HCT116 (cell line): Measurements from ENCODE around the gene INSRR. TPM values are rescaled to one million over a fixed set of nuclear protein-coding genes. Genes with fewer than 3 reads are reported as not detected.

ENCODE experiments used
- ATAC-seq: fragments of 200-7000 bp; cut with Tn5 transposase; 2 replicates; pipeline ENCODE4 v1.9.1; 2020; ENCODE audit warnings: mild to moderate bottlenecking, moderate library complexity
- BruUV-seq: library from RNA; stranded (reverse); fragments of 400-500 nt; replicated peaks from 2 replicates; lab custom pipeline; 2021; lab: Mats Ljungman, UMichigan
- CTCF ChIA-PET: fragments of 300-600 bp; sonication (Branson Sonifier 250); formaldehyde crosslinking; loops from one replicate; lab custom pipeline; 2021; ENCODE audit warnings: antibody characterized with exemption; lab: Charles Lee
- POLR2A ChIA-PET: fragments of 300-600, 350-600 bp; sonication (Branson Sonifier 250); formaldehyde crosslinking; loops from one replicate; lab custom pipeline; 2021; ENCODE audit warnings: antibody characterized with exemption; lab: Charles Lee
- RAD21 ChIA-PET, 2 experiments: fragments of 300-600 bp; sonication (Branson Sonifier 250); formaldehyde crosslinking; loops; one replicate each; lab custom pipeline; 2023; ENCODE audit warnings: low total read pairs in 2 of 2; ENCODE audit not compliant: uncharacterized antibody in 2 of 2, unreplicated experiment in 2 of 2, low non-redundant PET in 1 of 2; lab: Charles Lee
- DNase-seq: peaks from one replicate; pipeline ENCODE4 v3.0.0-alpha.2; 2010; ENCODE audit warnings: low read depth, low spot score
- H2AFZ ChIP-seq: fragments of 200-600 bp; shearing (Covaris generic), sonication (generic); 2 replicates; pipeline ENCODE4 v1.6.1; 2017; ENCODE audit warnings: low read depth, mixed run types, mixed read lengths, antibody characterized with exemption, low read length; ENCODE audit not compliant: poor library complexity, severe bottlenecking
- H3K27ac ChIP-seq: 2 replicates; pipeline ENCODE4 v1.5.1; 2012; ENCODE audit warnings: low read depth, low read length
- H3K27me3 ChIP-seq: fragments of 200-600 bp; sonication (generic); 2 replicates; pipeline ENCODE4 v1.6.1; 2016; ENCODE audit warnings: mixed run types, low read length, mixed read lengths; ENCODE audit not compliant: insufficient read depth
- H3K36me3 ChIP-seq, 2 experiments: fragments of 200-500 bp in 1 of 2; fragments of 200-600 bp in 1 of 2; sonication (Bioruptor generic) in 1 of 2; sonication (generic) in 1 of 2; 2 replicates each; pipeline versions ENCODE4 v1.5.1 to v1.6.1; 2014 to 2016; ENCODE audit warnings: low read length in 2 of 2, inconsistent platforms in 1 of 2, mixed read lengths in 1 of 2, mixed run types in 1 of 2; ENCODE audit not compliant: insufficient read depth in 2 of 2, control insufficient read depth in 1 of 2
- H3K4me1 ChIP-seq, 2 experiments: fragments of 200-600 bp in 1 of 2; sonication (generic) in 1 of 2; 2 replicates each; pipeline versions ENCODE4 v1.5.1 to v1.6.1; 2012 to 2017; ENCODE audit warnings: low read length in 2 of 2, inconsistent platforms in 1 of 2, mild to moderate bottlenecking in 1 of 2, mixed read lengths in 1 of 2, mixed run types in 1 of 2, moderate library complexity in 1 of 2; ENCODE audit not compliant: insufficient read depth in 2 of 2, control insufficient read depth in 1 of 2
- H3K4me2 ChIP-seq: fragments of 200-600 bp; sonication (generic); 2 replicates; pipeline ENCODE4 v1.6.1; 2017; ENCODE audit warnings: mixed run types, low read length, mixed read lengths
- H3K4me3 ChIP-seq, 2 experiments: fragments of 200-600 bp in 1 of 2; sonication (generic) in 1 of 2; replicated peaks in 1 of 2; 2 replicates each; pipeline ENCODE4 v1.5.1; 2011 to 2016; ENCODE audit warnings: low read length in 2 of 2, control low read depth in 1 of 2, low read depth in 1 of 2, mild to moderate bottlenecking in 1 of 2, mixed read lengths in 1 of 2, mixed run types in 1 of 2
- H3K79me2 ChIP-seq: fragments of 200-600 bp; sonication (generic); 2 replicates; pipeline ENCODE4 v1.6.1; 2017; ENCODE audit warnings: mild to moderate bottlenecking, mixed run types, low read length, moderate library complexity, mixed read lengths; ENCODE audit not compliant: insufficient read depth
- H3K9ac ChIP-seq: fragments of 200-600 bp; sonication (generic); 2 replicates; pipeline ENCODE4 v1.6.1; 2016; ENCODE audit warnings: low read length, mixed read lengths
- H3K9me2 ChIP-seq: fragments of 200-600 bp; sonication (generic), shearing (Covaris generic); 2 replicates; pipeline ENCODE4 v1.6.1; 2017; ENCODE audit warnings: mixed run types, mild to moderate bottlenecking, moderate library complexity; ENCODE audit not compliant: insufficient read depth
- H3K9me3 ChIP-seq, 2 experiments: fragments of 200-500 bp in 1 of 2; fragments of 200-600 bp in 1 of 2; sonication (Bioruptor generic) in 1 of 2; sonication (generic) in 1 of 2; 2 replicates each; pipeline ENCODE4 v1.6.1; 2014 to 2017; ENCODE audit warnings: low read length in 2 of 2, mixed read lengths in 2 of 2, inconsistent platforms in 1 of 2, low read depth in 1 of 2, mild to moderate bottlenecking in 1 of 2, mixed run types in 1 of 2, moderate library complexity in 1 of 2; ENCODE audit not compliant: control insufficient read depth in 1 of 2, insufficient read depth in 1 of 2
- H4K20me1 ChIP-seq: fragments of 200-600 bp; sonication (generic), shearing (Covaris generic); 2 replicates; pipeline ENCODE4 v1.6.1; 2017; ENCODE audit warnings: mixed run types, mild to moderate bottlenecking, moderate library complexity; ENCODE audit not compliant: insufficient read depth
- CBX3 ChIP-seq: IDR thresholded peaks from 2 replicates; pipeline ENCODE4 v1.6.1; 2012; ENCODE audit warnings: low read depth
- CEBPB ChIP-seq: IDR thresholded peaks from 2 replicates; pipeline ENCODE4 v1.6.1; 2012; ENCODE audit warnings: low read depth
- EGR1 ChIP-seq: IDR thresholded peaks from 2 replicates; pipeline ENCODE4 v1.6.1; 2012; ENCODE audit warnings: low read depth
- ELF1 ChIP-seq: IDR thresholded peaks from 2 replicates; pipeline ENCODE4 v1.6.1; 2012; ENCODE audit warnings: low read depth, borderline replicate concordance
- EZH2phosphoT487 ChIP-seq: fragments of 200-600 bp; IDR thresholded peaks from 2 replicates; pipeline ENCODE4 v1.6.1; 2018; ENCODE audit warnings: antibody characterized with exemption, borderline replicate concordance
- FOSL1 ChIP-seq: IDR thresholded peaks from 2 replicates; pipeline ENCODE4 v1.6.1; 2012; ENCODE audit warnings: low read depth
- JUND ChIP-seq: IDR thresholded peaks from 2 replicates; pipeline ENCODE4 v1.6.1; 2012
- POLR2AphosphoS5 ChIP-seq: IDR thresholded peaks from 2 replicates; pipeline ENCODE4 v1.6.1; 2011; ENCODE audit warnings: mild to moderate bottlenecking, low read depth, low read length, moderate library complexity
- RAD21 ChIP-seq: IDR thresholded peaks from 2 replicates; pipeline ENCODE4 v1.6.1; 2012; ENCODE audit warnings: low read depth, mild to moderate bottlenecking
- SIN3A ChIP-seq: IDR thresholded peaks from 2 replicates; pipeline ENCODE4 v1.6.1; 2012; ENCODE audit warnings: low read depth
- SP1 ChIP-seq: IDR thresholded peaks from 2 replicates; pipeline ENCODE4 v1.6.1; 2012; ENCODE audit warnings: low read depth
- SRF ChIP-seq: IDR thresholded peaks from 2 replicates; pipeline ENCODE4 v1.6.1; 2012; ENCODE audit warnings: low read depth
- YY1 ChIP-seq: IDR thresholded peaks from 2 replicates; pipeline ENCODE4 v1.6.1; 2011; ENCODE audit warnings: low read length, low read depth, moderate library complexity, mild to moderate bottlenecking; ENCODE audit not compliant: insufficient replicate concordance; ENCODE audit errors: extremely low read depth
- ZFX ChIP-seq: fragments of 450-650 bp; IDR thresholded peaks from 2 replicates; pipeline ENCODE4 v1.6.1; 2017
- ZNF274 ChIP-seq: fragments of 200-500 bp; sonication (Bioruptor generic); IDR thresholded peaks from 2 replicates; pipeline ENCODE4 v1.6.1; 2014; ENCODE audit warnings: mild to moderate bottlenecking, low read depth, low read length, inconsistent platforms
- intact Hi-C: fragments of 100-400 bp; cut with micrococcal nuclease; formaldehyde crosslinking; loops from 2 replicates; pipeline ENCODE4 v1.10.0; 2022
- total RNA-seq: library from RNA; stranded (reverse); gene quantifications from one replicate; pipeline ENCODE4 v1.2.1, GENCODE V29; 2021; ENCODE audit not compliant: unreplicated experiment
- TF ChIP-seq, protein P1 (sequence below): IDR thresholded peaks from 2 replicates; pipeline ENCODE4 v1.6.1; 2011; ENCODE audit warnings: mild to moderate bottlenecking, low read length, moderate library complexity; ENCODE audit not compliant: insufficient replicate concordance; ENCODE audit errors: extremely low read depth
- TF ChIP-seq, protein P2 (sequence below): IDR thresholded peaks from 2 replicates; pipeline ENCODE4 v1.6.1; 2012
- TF ChIP-seq, protein P3 (sequence below), 3 experiments: fragments of 200-600 bp in 1 of 3; sonication (generic) in 1 of 3; IDR thresholded peaks in 2 of 3; conservative IDR thresholded peaks in 1 of 3; 2 replicates each; pipeline ENCODE4 v1.5.1; 2012 to 2017; ENCODE audit warnings: low read depth in 2 of 3, low read length in 2 of 3, antibody characterized with exemption in 1 of 3, borderline replicate concordance in 1 of 3, control low read depth in 1 of 3, mild to moderate bottlenecking in 1 of 3, mixed read lengths in 1 of 3, mixed run types in 1 of 3, moderate library complexity in 1 of 3; ENCODE audit not compliant: insufficient read depth in 1 of 3
- TF ChIP-seq, protein P4 (sequence below): IDR thresholded peaks from 2 replicates; pipeline ENCODE4 v1.6.1; 2012
- TF ChIP-seq, protein P5 (sequence below): IDR thresholded peaks from 2 replicates; pipeline ENCODE4 v1.6.1; 2012; ENCODE audit warnings: low read depth

INSRR gene
- total RNA-seq, 1 experiment from 2014 or later, result not detected

DNA sequence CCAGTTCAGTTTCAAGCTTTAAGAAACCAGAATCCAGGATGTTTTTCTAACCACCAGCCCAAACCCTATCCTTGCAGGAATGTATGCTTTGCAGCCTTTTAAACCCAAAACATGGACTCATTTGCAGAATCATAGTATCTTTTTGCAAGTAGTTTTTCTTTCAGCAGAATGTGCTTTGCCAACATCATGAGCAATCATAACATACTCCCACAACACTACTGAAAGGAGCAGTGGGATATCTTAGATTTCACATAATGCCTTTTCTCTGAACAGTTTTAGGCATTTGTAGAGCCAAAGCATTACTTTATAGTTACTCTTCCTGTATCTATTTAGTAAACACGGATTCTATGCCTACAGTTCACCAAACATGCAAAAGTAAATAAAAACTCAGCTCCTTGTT, 32.3 kb downstream of the INSRR start:
- ChIA-PET CTCF (interaction anchor here (1.4 kb wide), 1 partner anchor 12 kb away, joined by 4 read pairs; no protein-coding TSS in a partner anchor), POLR2A (no interaction called here)
- TF ChIP-seq POLR2AphosphoS5 (no peak), ELF1 (no peak), CEBPB (no peak), ZFX (no peak), ZNF274 (no peak), FOSL1 (no peak), RAD21 (no peak), CBX3 (no peak), SP1 (no peak), EZH2phosphoT487 (no peak), EGR1 (no peak), YY1 (no peak), JUND (no peak), SIN3A (no peak), SRF (no peak)
- TF ChIP-seq, protein P1, sequence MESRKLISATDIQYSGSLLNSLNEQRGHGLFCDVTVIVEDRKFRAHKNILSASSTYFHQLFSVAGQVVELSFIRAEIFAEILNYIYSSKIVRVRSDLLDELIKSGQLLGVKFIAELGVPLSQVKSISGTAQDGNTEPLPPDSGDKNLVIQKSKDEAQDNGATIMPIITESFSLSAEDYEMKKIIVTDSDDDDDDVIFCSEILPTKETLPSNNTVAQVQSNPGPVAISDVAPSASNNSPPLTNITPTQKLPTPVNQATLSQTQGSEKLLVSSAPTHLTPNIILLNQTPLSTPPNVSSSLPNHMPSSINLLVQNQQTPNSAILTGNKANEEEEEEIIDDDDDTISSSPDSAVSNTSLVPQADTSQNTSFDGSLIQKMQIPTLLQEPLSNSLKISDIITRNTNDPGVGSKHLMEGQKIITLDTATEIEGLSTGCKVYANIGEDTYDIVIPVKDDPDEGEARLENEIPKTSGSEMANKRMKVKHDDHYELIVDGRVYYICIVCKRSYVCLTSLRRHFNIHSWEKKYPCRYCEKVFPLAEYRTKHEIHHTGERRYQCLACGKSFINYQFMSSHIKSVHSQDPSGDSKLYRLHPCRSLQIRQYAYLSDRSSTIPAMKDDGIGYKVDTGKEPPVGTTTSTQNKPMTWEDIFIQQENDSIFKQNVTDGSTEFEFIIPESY, result no peak
- TF ChIP-seq, protein P2, sequence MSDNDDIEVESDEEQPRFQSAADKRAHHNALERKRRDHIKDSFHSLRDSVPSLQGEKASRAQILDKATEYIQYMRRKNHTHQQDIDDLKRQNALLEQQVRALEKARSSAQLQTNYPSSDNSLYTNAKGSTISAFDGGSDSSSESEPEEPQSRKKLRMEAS, result no peak
- TF ChIP-seq, protein P3, sequence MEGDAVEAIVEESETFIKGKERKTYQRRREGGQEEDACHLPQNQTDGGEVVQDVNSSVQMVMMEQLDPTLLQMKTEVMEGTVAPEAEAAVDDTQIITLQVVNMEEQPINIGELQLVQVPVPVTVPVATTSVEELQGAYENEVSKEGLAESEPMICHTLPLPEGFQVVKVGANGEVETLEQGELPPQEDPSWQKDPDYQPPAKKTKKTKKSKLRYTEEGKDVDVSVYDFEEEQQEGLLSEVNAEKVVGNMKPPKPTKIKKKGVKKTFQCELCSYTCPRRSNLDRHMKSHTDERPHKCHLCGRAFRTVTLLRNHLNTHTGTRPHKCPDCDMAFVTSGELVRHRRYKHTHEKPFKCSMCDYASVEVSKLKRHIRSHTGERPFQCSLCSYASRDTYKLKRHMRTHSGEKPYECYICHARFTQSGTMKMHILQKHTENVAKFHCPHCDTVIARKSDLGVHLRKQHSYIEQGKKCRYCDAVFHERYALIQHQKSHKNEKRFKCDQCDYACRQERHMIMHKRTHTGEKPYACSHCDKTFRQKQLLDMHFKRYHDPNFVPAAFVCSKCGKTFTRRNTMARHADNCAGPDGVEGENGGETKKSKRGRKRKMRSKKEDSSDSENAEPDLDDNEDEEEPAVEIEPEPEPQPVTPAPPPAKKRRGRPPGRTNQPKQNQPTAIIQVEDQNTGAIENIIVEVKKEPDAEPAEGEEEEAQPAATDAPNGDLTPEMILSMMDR (IDR thresholded peaks at IDR 0.05 in 2 of 3, conservative IDR thresholded peaks at IDR 0.05 in 1 of 3; ENCODE audit: borderline replicate concordance in 1 of 3, insufficient read depth in 1 of 3, low read depth in 2 of 3, low read length in 2 of 3), result no peak
- TF ChIP-seq, protein P4, sequence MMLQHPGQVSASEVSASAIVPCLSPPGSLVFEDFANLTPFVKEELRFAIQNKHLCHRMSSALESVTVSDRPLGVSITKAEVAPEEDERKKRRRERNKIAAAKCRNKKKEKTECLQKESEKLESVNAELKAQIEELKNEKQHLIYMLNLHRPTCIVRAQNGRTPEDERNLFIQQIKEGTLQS, result no peak
- TF ChIP-seq, protein P5, sequence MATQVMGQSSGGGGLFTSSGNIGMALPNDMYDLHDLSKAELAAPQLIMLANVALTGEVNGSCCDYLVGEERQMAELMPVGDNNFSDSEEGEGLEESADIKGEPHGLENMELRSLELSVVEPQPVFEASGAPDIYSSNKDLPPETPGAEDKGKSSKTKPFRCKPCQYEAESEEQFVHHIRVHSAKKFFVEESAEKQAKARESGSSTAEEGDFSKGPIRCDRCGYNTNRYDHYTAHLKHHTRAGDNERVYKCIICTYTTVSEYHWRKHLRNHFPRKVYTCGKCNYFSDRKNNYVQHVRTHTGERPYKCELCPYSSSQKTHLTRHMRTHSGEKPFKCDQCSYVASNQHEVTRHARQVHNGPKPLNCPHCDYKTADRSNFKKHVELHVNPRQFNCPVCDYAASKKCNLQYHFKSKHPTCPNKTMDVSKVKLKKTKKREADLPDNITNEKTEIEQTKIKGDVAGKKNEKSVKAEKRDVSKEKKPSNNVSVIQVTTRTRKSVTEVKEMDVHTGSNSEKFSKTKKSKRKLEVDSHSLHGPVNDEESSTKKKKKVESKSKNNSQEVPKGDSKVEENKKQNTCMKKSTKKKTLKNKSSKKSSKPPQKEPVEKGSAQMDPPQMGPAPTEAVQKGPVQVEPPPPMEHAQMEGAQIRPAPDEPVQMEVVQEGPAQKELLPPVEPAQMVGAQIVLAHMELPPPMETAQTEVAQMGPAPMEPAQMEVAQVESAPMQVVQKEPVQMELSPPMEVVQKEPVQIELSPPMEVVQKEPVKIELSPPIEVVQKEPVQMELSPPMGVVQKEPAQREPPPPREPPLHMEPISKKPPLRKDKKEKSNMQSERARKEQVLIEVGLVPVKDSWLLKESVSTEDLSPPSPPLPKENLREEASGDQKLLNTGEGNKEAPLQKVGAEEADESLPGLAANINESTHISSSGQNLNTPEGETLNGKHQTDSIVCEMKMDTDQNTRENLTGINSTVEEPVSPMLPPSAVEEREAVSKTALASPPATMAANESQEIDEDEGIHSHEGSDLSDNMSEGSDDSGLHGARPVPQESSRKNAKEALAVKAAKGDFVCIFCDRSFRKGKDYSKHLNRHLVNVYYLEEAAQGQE, result no peak

More for the DNA sequence above, 32.3 kb downstream of the INSRR start:
- Histone ChIP-seq H3K4me1 (peaks cover 0 to 8% of the 10 kb centered on the region in 2 experiments; a peak in 1 of 4 replicates), H3K9ac (no peak overlapping the region), H3K4me3 (no peak overlapping the region), H4K20me1 (no peaks in the 10 kb centered on the region), H3K27ac (no peak overlapping the region), H2AFZ (no peak overlapping the region), H3K79me2 (no peaks in the 10 kb centered on the region), H3K9me2 (no peaks in the 10 kb centered on the region), H3K9me3 (no peaks in the 10 kb centered on the region), H3K27me3 (no peaks in the 10 kb centered on the region; the same call in 1 of the 2 replicates), H3K4me2 (no peak overlapping the region), H3K36me3 (no peaks in the 10 kb centered on the region)
- no peak for DNase-seq
- ATAC-seq, result no peak
- RAD21 ChIA-PET, result no interaction called here
- BruUV-seq, result no TSS peak
- intact Hi-C loops, result no loop called here
